PC-3 (cell line): ENCODE results near the gene SH3BP5. TPM values are rescaled to one million over a fixed set of nuclear protein-coding genes. Genes with fewer than 3 reads are reported as not detected.
A peak's percentile ranks its signal among the peaks of the same experiment; 100 is the strongest.

Source experiments
- ATAC-seq: fragments of 200-7000 bp; cut with Tn5 transposase; 2 replicates; pipeline ENCODE4 v1.9.1; 2020; ENCODE audit warnings: mild to moderate bottlenecking, moderate library complexity
- BruUV-seq: library from RNA; stranded (reverse); fragments of 400-500 nt; replicated peaks from 2 replicates; lab custom pipeline; 2021; lab: Mats Ljungman, UMichigan
- CTCF ChIA-PET: fragments of 300-600 bp; sonication (Branson Sonifier 250); formaldehyde crosslinking; loops from one replicate; lab custom pipeline; 2022; ENCODE audit warnings: antibody characterized with exemption; lab: Charles Lee
- POLR2A ChIA-PET: fragments of 300-600 bp; sonication (Branson Sonifier 250); formaldehyde crosslinking; loops from one replicate; lab custom pipeline; 2022; ENCODE audit warnings: antibody characterized with exemption; ENCODE audit not compliant: unreplicated experiment; lab: Charles Lee
- DNase-seq: peaks from one replicate; pipeline ENCODE4 v3.0.0-alpha.2; 2015
- H2AFZ ChIP-seq: fragments of 300-600 bp; sonication (generic); 2 replicates; pipeline ENCODE4 v1.6.0; 2016; ENCODE audit warnings: antibody characterized with exemption, low read length
- H3F3A ChIP-seq: fragments of 300-600 bp; sonication (generic); one replicate; pipeline ENCODE4 v1.6.0; 2017; ENCODE audit warnings: antibody characterized with exemption, low read length, control low read depth, mild to moderate bottlenecking; ENCODE audit not compliant: unreplicated experiment
- H3K27ac ChIP-seq: fragments of 300-600 bp; sonication (generic); 2 replicates; pipeline ENCODE4 v1.5.1; 2016; ENCODE audit warnings: mild to moderate bottlenecking, low read length
- H3K27me3 ChIP-seq: fragments of 300-600 bp; sonication (generic); 2 replicates; pipeline ENCODE4 v1.6.1; 2016; ENCODE audit warnings: low read length, mixed read lengths
- H3K36me3 ChIP-seq: fragments of 300-600 bp; sonication (generic); 2 replicates; pipeline ENCODE4 v1.6.1; 2016; ENCODE audit warnings: low read depth, mixed run types, low read length, mixed read lengths
- H3K4me1 ChIP-seq: fragments of 300-600 bp; sonication (generic); 2 replicates; pipeline ENCODE4 v1.5.1; 2016; ENCODE audit warnings: low read length; ENCODE audit not compliant: insufficient read depth
- H3K4me2 ChIP-seq: fragments of 300-600 bp; sonication (generic); 2 replicates; pipeline ENCODE4 v1.6.0; 2016; ENCODE audit warnings: low read length
- H3K4me3 ChIP-seq: fragments of 300-600 bp; sonication (generic); 2 replicates; pipeline ENCODE4 v1.5.1; 2016; ENCODE audit warnings: mild to moderate bottlenecking, low read length, mixed read lengths
- H3K79me2 ChIP-seq: fragments of 300-600 bp; sonication (generic); 2 replicates; pipeline ENCODE4 v1.6.1; 2017; ENCODE audit warnings: low read length, mixed read lengths
- H3K9ac ChIP-seq: fragments of 300-600 bp; sonication (generic); 2 replicates; pipeline ENCODE4 v1.6.0; 2016; ENCODE audit warnings: mild to moderate bottlenecking, low read length
- H3K9me2 ChIP-seq: fragments of 300-600 bp; sonication (generic); replicated peaks from 2 replicates; pipeline ENCODE4 v1.6.1; 2016; ENCODE audit warnings: mixed run types, low read length, mixed read lengths
- H3K9me3 ChIP-seq: fragments of 300-600 bp; sonication (generic); 2 replicates; pipeline ENCODE4 v1.6.1; 2016; ENCODE audit warnings: low read length, mixed read lengths
- H4K20me1 ChIP-seq: fragments of 300-600 bp; sonication (generic); 2 replicates; pipeline ENCODE4 v1.6.1; 2016; ENCODE audit warnings: low read length, mixed read lengths
- EZH2 ChIP-seq: fragments of 300-600 bp; sonication (generic); IDR thresholded peaks from one replicate; pipeline ENCODE4 v1.6.1; 2017; ENCODE audit warnings: antibody characterized with exemption, mild to moderate bottlenecking, low read length; ENCODE audit not compliant: unreplicated experiment
- EZH2phosphoT487 ChIP-seq: fragments of 300-600 bp; sonication (generic); IDR thresholded peaks from 2 replicates; pipeline ENCODE4 v1.6.1; 2018; ENCODE audit warnings: mild to moderate bottlenecking, antibody characterized with exemption, low read length, borderline replicate concordance
- intact Hi-C: fragments of 100-400 bp; cut with micrococcal nuclease; formaldehyde crosslinking; loops from 2 replicates; pipeline ENCODE4 v1.9.0; 2023
- total RNA-seq: library from RNA; depleted of rRNA; stranded (reverse); fragments of >200 nt; gene quantifications from 2 replicates; pipeline ENCODE4 v1.2.3, GENCODE V29; 2014
- TF ChIP-seq, protein P1 (sequence below): fragments of 300-600 bp; sonication (generic); conservative IDR thresholded peaks from 2 replicates; pipeline ENCODE4 v1.5.1; 2017; ENCODE audit warnings: antibody characterized with exemption, low read depth, mild to moderate bottlenecking, low read length

The SH3BP5 gene
- total RNA-seq, 1 experiment from 2014 or later, result 21.2 TPM

DNA sequence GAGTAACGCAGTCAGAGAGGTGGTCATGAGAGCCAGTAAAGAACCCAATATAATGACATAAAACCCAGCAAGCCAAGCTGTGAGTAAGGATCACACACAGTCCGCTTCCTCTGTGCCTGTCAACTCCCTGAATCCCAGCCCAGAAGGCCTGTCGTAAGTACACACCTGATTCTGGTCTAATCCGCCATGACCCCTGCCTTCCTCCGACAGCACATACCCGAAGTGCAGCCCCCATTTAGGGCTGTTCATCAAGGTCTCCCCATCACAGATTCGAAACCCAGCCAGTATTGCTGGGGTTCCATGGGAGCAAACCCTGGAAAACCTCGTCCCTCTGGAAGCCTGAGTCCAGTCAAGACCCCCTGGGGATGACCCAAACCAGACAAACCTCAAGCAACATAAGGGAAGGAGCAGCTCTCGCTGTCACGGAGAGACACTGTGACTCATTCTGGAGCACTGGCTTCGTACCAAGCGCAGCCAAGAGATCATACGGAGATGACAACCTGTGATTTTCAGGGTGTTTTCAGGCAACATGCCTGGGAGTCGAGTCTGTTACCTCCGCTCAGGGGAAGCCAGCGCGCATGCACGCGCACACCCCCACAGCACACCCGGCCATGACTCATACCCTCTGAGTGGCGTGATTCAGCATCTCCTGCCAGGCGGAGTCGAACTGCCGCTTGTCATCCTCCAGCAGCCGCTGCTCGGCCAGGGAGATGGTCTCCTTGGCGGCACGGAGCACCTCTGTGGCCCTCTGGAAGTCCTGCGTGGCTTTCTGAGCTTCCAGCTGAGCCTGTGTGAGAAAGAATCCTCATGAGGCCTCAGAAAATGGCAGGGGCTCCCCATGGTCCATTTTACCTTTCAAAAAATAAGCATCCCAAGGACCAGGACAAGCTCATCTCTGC, 63.0 kb downstream of the SH3BP5 start:
- H3K27ac ChIP-seq, result peak overlapping the region; percentile 85
- H3K9me3 ChIP-seq, result no peaks in the 10 kb centered on the region
- H3K9me2 ChIP-seq, result no peaks in the 10 kb centered on the region
- TF ChIP-seq EZH2phosphoT487 (no peak), EZH2 (no peak)
- TF ChIP-seq, protein P1, sequence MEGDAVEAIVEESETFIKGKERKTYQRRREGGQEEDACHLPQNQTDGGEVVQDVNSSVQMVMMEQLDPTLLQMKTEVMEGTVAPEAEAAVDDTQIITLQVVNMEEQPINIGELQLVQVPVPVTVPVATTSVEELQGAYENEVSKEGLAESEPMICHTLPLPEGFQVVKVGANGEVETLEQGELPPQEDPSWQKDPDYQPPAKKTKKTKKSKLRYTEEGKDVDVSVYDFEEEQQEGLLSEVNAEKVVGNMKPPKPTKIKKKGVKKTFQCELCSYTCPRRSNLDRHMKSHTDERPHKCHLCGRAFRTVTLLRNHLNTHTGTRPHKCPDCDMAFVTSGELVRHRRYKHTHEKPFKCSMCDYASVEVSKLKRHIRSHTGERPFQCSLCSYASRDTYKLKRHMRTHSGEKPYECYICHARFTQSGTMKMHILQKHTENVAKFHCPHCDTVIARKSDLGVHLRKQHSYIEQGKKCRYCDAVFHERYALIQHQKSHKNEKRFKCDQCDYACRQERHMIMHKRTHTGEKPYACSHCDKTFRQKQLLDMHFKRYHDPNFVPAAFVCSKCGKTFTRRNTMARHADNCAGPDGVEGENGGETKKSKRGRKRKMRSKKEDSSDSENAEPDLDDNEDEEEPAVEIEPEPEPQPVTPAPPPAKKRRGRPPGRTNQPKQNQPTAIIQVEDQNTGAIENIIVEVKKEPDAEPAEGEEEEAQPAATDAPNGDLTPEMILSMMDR, result no peak
- intact Hi-C loops, result loop anchor here (1.0 to 5.0 kb wide), 5 partner anchors 41 to 288 kb away; no protein-coding TSS in a partner anchor
- ChIA-PET POLR2A (interaction anchor here (0.6 kb wide), 1 partner anchor 119 kb away, joined by 3 read pairs; no protein-coding TSS in a partner anchor), CTCF (interaction anchor here (0.5 to 3.0 kb wide), 5 partner anchors 41 to 290 kb away, joined by 3 to 46 read pairs (median 5); partner anchors contain the start of gene SH3BP5)
- H3K4me2 ChIP-seq, result peak overlapping the region; percentile 70
- H3K36me3 ChIP-seq, result no peaks in the 10 kb centered on the region
- BruUV-seq, result TSS peak; percentile 57
- peak; percentile 92 for ATAC-seq
- H3K9ac ChIP-seq, result peak overlapping the region; percentile 47
- H4K20me1 ChIP-seq, result no peaks in the 10 kb centered on the region
- peak overlapping the region; percentile 35; the same call in 1 of the 2 replicates for H3K4me3 ChIP-seq
- DNase-seq, result peak; percentile 98
- H3K27me3 ChIP-seq, result no peaks in the 10 kb centered on the region
- H2AFZ ChIP-seq, result peak overlapping the region; percentile 56
- H3K4me1 ChIP-seq, result peaks cover 22% of the 10 kb centered on the region
- no peaks in the 10 kb centered on the region for H3K79me2 ChIP-seq
- no peaks in the 10 kb centered on the region for H3F3A ChIP-seq

DNA sequence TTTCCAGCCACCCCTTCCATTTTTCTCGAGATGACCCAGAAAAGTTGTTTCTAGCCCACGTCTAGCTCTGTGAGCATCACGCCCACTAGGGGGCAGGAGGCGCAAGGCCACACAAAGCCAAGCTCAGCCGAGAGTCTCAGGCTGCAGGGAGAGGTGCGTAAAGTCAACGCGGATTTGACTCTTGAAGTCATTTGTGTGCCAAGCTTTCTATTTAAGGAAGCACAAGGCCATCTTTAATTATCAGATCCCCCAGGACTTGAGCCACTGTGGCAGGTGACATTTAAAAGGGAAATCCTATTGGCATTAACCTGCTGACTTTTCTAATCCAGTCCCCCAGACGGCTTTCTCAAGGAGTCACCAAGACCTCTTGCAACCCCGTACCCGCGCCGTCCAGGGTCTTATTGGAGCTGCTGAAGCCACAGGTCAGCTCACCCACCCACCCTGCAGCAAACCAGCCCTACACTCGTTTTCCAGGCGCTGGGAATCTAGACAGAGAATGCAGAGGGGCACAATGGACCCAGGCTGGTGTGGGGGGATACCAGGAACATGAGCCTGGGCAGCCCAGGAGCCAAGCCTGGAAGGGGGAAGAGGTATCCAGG, 64.3 kb downstream of the SH3BP5 start:
- ATAC-seq (peak; percentile 58), DNase-seq (peak; percentile 91)
- Histone ChIP-seq H3K79me2 (no peaks in the 10 kb centered on the region), H3K27ac (no peak overlapping the region), H3K27me3 (no peaks in the 10 kb centered on the region), H3K36me3 (no peaks in the 10 kb centered on the region), H3K4me2 (no peak overlapping the region), H3K9ac (no peak overlapping the region), H3K4me3 (no peak overlapping the region), H3K9me2 (no peaks in the 10 kb centered on the region), H3K4me1 (peaks cover 22% of the 10 kb centered on the region), H3F3A (no peaks in the 10 kb centered on the region), H3K9me3 (no peaks in the 10 kb centered on the region), H4K20me1 (no peaks in the 10 kb centered on the region), H2AFZ (no peak overlapping the region)
- no TSS peak for BruUV-seq
- intact Hi-C loops, result loop anchor here (1.0 to 5.0 kb wide), 6 partner anchors 53 to 289 kb away; partner anchors contain the start of gene SH3BP5
- ChIA-PET POLR2A (interaction anchor here (0.9 kb wide), 1 partner anchor 137 kb away, joined by 3 read pairs; no protein-coding TSS in a partner anchor), CTCF (interaction anchor here (0.5 to 3.0 kb wide), 14 partner anchors 23 to 160 kb away, joined by 3 to 46 read pairs (median 3); partner anchors contain the start of genes CAPN7 and SH3BP5)
- TF ChIP-seq, protein P1, result peak; percentile 98
- no peak for TF ChIP-seq EZH2phosphoT487
